ENCODE measurements around the gene DNASE2.

The DNASE2 gene

GRCh38 chr19:12867120-12868099, 13.8 kb downstream of the DNASE2 start:
- Histone ChIP-seq H2BK5ac (ENCODE audit: low read depth, low read length, poor library complexity) (no peak overlapping the region), H3K4ac (ENCODE audit: low read depth, low read length) (no peak overlapping the region), H3K4me1 (ENCODE audit: control insufficient read depth in 1 of 2, insufficient read depth in 2 of 2, low read length in 2 of 2) (peaks cover 4 to 5% of the 10 kb centered on the region in 2 experiments), H3K79me2 (ENCODE audit: control insufficient read depth, insufficient read depth, low read length, poor library complexity) (no peaks in the 10 kb centered on the region), H3K9ac (ENCODE audit: low read length) (no peak overlapping the region), H3K4me3 (ENCODE audit: low read depth, low read length) (peak overlapping the region; percentile 58), H3K27ac (ENCODE audit: low read depth, low read length) (no peak overlapping the region), H3K79me1 (ENCODE audit: low read length) (no peaks in the 10 kb centered on the region), H2BK12ac (ENCODE audit: low read length) (no peak overlapping the region), H3K36me3 (ENCODE audit: control insufficient read depth in 1 of 2, insufficient read depth in 2 of 2, low read length in 2 of 2) (no peaks in the 10 kb centered on the region), H4K91ac (ENCODE audit: low read depth, low read length) (no peak overlapping the region), H2AFZ (ENCODE audit: insufficient read depth, low read length, poor library complexity) (peak overlapping the region; percentile 53), H2AK5ac (ENCODE audit: low read length) (no peak overlapping the region), H3K18ac (ENCODE audit: low read length) (no peak overlapping the region), H3K27me3 (ENCODE audit: insufficient read depth, low read length) (no peaks in the 10 kb centered on the region), H3K9me3 (ENCODE audit: insufficient read depth, low read depth, low read length) (peaks cover 5% of the 10 kb centered on the region), H3K23ac (ENCODE audit: low read length) (no peak overlapping the region), H4K8ac (ENCODE audit: low read depth, low read length) (peak overlapping the region; percentile 70), H3K14ac (ENCODE audit: low read length) (peak overlapping the region; percentile 24), H3K4me2 (ENCODE audit: low read length) (peak overlapping the region; percentile 66), H4K12ac (ENCODE audit: low read depth, low read length) (peak overlapping the region; percentile 23), H2BK120ac (ENCODE audit: insufficient read depth, low read length, poor library complexity) (no peak overlapping the region)
- no CpG with 5 or more reads among the region's 51 CpGs for WGBS (ENCODE audit: extremely low coverage, insufficient coverage, insufficient read length)
- DNase-seq: peak in 1 of 2 donors; percentile 45

- Histone ChIP-seq H3K18ac (ENCODE audit: low read length) (no peak overlapping the region), H3K4ac (ENCODE audit: low read depth, low read length) (no peak overlapping the region), H2AK5ac (ENCODE audit: low read length) (no peak overlapping the region), H3K27ac (ENCODE audit: low read depth, low read length) (no peak overlapping the region), H3K4me2 (ENCODE audit: low read length) (no peak overlapping the region), H3K27me3 (ENCODE audit: insufficient read depth, low read length) (no peaks in the 10 kb centered on the region), H3K36me3 (ENCODE audit: control insufficient read depth in 1 of 2, insufficient read depth in 2 of 2, low read length in 2 of 2) (no peaks in the 10 kb centered on the region), H2BK120ac (ENCODE audit: insufficient read depth, low read length, poor library complexity) (no peak overlapping the region), H3K79me1 (ENCODE audit: low read length) (no peaks in the 10 kb centered on the region), H2BK12ac (ENCODE audit: low read length) (no peak overlapping the region), H3K4me1 (ENCODE audit: control insufficient read depth in 1 of 2, insufficient read depth in 2 of 2, low read length in 2 of 2) (peaks cover 4 to 5% of the 10 kb centered on the region in 2 experiments), H3K79me2 (ENCODE audit: control insufficient read depth, insufficient read depth, low read length, poor library complexity) (no peaks in the 10 kb centered on the region), H4K8ac (ENCODE audit: low read depth, low read length) (no peak overlapping the region), H3K14ac (ENCODE audit: low read length) (no peak overlapping the region), H4K12ac (ENCODE audit: low read depth, low read length) (no peak overlapping the region), H3K4me3 (ENCODE audit: low read depth, low read length) (no peak overlapping the region), H3K9ac (ENCODE audit: low read length) (no peak overlapping the region), H4K91ac (ENCODE audit: low read depth, low read length) (no peak overlapping the region), H3K9me3 (ENCODE audit: insufficient read depth, low read depth, low read length) (peaks cover 4% of the 10 kb centered on the region), H3K23ac (ENCODE audit: low read length) (no peak overlapping the region), H2BK5ac (ENCODE audit: low read depth, low read length, poor library complexity) (no peak overlapping the region), H2AFZ (ENCODE audit: insufficient read depth, low read length, poor library complexity) (no peak overlapping the region)
- no peak for DNase-seq
- no CpG with 5 or more reads among the region's 29 CpGs for WGBS (ENCODE audit: extremely low coverage, insufficient coverage, insufficient read length)
These were observed 14.7 kb downstream of the DNASE2 start for GRCh38 chr19:12866416-12867119.

GRCh38 chr19:12865746-12866415, 15.4 kb downstream of the DNASE2 start:
- Histone ChIP-seq H3K4me2 (ENCODE audit: low read length) (no peak overlapping the region), H3K23ac (ENCODE audit: low read length) (no peak overlapping the region), H2BK5ac (ENCODE audit: low read depth, low read length, poor library complexity) (no peak overlapping the region), H4K8ac (ENCODE audit: low read depth, low read length) (no peak overlapping the region), H2BK120ac (ENCODE audit: insufficient read depth, low read length, poor library complexity) (no peak overlapping the region), H4K91ac (ENCODE audit: low read depth, low read length) (no peak overlapping the region), H4K12ac (ENCODE audit: low read depth, low read length) (no peak overlapping the region), H3K27ac (ENCODE audit: low read depth, low read length) (no peak overlapping the region), H3K79me2 (ENCODE audit: control insufficient read depth, insufficient read depth, low read length, poor library complexity) (no peaks in the 10 kb centered on the region), H3K4me3 (ENCODE audit: low read depth, low read length) (no peak overlapping the region), H3K9me3 (ENCODE audit: insufficient read depth, low read depth, low read length) (peaks cover 4% of the 10 kb centered on the region), H2AFZ (ENCODE audit: insufficient read depth, low read length, poor library complexity) (no peak overlapping the region), H3K36me3 (ENCODE audit: control insufficient read depth in 1 of 2, insufficient read depth in 2 of 2, low read length in 2 of 2) (no peaks in the 10 kb centered on the region), H2BK12ac (ENCODE audit: low read length) (no peak overlapping the region), H3K14ac (ENCODE audit: low read length) (no peak overlapping the region), H3K4me1 (ENCODE audit: control insufficient read depth in 1 of 2, insufficient read depth in 2 of 2, low read length in 2 of 2) (peaks cover 4 to 5% of the 10 kb centered on the region in 2 experiments), H3K79me1 (ENCODE audit: low read length) (no peaks in the 10 kb centered on the region), H2AK5ac (ENCODE audit: low read length) (no peak overlapping the region), H3K27me3 (ENCODE audit: insufficient read depth, low read length) (no peaks in the 10 kb centered on the region), H3K4ac (ENCODE audit: low read depth, low read length) (no peak overlapping the region), H3K18ac (ENCODE audit: low read length) (no peak overlapping the region), H3K9ac (ENCODE audit: low read length) (no peak overlapping the region)
- no CpG with 5 or more reads among the region's 19 CpGs for WGBS (ENCODE audit: extremely low coverage, insufficient coverage, insufficient read length)
- DNase-seq: no peak
